Raji (cell line): ENCODE results near the gene SLC40A1.

Source experiments
- POLR2A ChIP-seq: IDR thresholded peaks from 2 replicates; pipeline ENCODE4 v1.6.1; 2011; ENCODE audit warnings: low read depth, low read length, control low read depth; ENCODE audit not compliant: insufficient read depth

The SLC40A1 gene, protein sequence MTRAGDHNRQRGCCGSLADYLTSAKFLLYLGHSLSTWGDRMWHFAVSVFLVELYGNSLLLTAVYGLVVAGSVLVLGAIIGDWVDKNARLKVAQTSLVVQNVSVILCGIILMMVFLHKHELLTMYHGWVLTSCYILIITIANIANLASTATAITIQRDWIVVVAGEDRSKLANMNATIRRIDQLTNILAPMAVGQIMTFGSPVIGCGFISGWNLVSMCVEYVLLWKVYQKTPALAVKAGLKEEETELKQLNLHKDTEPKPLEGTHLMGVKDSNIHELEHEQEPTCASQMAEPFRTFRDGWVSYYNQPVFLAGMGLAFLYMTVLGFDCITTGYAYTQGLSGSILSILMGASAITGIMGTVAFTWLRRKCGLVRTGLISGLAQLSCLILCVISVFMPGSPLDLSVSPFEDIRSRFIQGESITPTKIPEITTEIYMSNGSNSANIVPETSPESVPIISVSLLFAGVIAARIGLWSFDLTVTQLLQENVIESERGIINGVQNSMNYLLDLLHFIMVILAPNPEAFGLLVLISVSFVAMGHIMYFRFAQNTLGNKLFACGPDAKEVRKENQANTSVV

GRCh38 chr2:189580658-189581353 lies at the start of gene SLC40A1:
Gene SLC40A1, minus strand, starts transcription at chr2:189580786. Its CDS starts 326 bp downstream, at chr2:189580460.
- no peak for TF ChIP-seq POLR2A

DNA sequence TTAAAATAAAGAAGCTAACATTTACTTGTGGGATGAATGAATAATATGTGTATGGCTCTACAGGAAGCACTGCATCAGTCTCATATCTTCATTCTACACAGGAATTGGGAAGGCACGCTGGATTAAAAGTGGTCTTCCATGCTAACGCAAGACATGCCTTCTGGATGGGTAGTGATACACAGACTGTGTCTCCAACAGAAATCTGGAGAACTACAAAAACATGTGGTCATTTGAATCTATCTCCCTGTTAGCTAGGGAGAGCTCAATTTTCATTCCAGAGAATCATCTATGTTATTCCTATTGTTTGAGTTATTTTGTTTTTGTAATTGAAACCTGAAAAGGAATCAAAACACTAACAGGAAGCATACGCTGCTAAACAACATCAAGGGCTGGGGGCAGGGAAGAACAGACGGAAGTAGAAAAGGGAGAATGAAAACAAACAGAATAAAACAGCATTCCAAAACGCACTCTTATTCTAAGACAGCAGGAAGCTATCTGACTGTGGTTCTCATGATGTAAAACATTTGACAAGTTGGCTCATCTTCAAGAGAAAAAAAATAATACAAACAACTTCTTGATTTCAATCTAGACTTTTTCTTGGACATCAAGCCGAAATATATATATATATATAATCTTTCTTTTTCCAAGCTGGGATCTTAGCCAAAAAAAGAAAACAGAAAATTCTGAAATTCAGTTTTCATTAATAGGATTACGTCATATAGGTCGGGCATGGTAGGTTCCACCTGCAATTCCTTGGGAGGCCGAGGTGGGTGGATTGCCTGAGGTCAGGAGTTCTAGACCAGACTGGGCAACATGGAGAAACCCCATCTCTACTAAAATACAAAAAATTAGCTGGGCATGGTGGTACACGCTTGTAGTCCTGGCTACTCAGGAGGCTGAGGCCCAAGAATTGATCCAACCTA lies 49.2 kb upstream of the SLC40A1 start:
- no peak for TF ChIP-seq POLR2A

DNA sequence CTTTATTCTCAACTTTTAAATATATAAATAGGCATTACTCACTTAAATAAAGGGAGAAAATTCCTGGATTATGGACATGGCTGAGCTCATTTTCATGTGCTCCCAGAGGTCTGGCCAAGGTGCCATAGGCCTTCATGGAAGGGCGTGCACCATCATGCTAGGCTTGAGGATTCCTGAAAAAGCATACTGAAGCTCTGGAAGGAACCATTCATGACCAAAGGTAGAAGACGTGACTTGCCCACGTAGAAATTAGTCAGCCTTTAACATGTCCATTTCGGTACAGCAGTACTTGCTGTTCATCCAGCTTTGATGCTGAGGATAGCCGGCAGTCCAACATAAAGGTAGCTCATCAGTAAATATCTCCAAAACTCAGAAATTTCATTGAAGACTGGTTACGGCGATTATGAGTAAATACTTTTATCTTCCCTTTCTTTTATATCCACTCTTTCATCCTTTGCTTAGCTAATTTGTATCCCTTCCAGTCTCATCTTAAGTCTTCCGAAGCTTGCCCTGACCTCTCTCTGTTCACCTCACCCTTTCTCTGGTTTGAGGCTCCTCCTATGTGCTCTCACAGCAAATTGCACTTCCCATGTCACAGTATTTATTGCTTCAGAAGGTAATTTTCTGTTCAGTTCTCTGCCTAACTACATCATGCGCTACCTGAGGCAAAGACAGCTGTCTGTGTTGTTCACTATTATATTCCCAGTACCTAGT lies 48.4 kb upstream of the SLC40A1 start:
- no peak for TF ChIP-seq POLR2A

- no peak for TF ChIP-seq POLR2A
Observed at GRCh38 chr2:189627789-189628188, 47.2 kb upstream of the SLC40A1 start.

- TF ChIP-seq POLR2A = no peak
Observed at GRCh38 chr2:189625636-189626035, 45.0 kb upstream of the SLC40A1 start.

GRCh38 chr2:189624648-189625355 lies 44.2 kb upstream of the SLC40A1 start:
- no peak for TF ChIP-seq POLR2A

- TF ChIP-seq POLR2A = no peak
Observed at GRCh38 chr2:189623049-189623448, 42.5 kb upstream of the SLC40A1 start.

GRCh38 chr2:189621781-189622180 lies 41.2 kb upstream of the SLC40A1 start:
- TF ChIP-seq POLR2A = no peak

DNA sequence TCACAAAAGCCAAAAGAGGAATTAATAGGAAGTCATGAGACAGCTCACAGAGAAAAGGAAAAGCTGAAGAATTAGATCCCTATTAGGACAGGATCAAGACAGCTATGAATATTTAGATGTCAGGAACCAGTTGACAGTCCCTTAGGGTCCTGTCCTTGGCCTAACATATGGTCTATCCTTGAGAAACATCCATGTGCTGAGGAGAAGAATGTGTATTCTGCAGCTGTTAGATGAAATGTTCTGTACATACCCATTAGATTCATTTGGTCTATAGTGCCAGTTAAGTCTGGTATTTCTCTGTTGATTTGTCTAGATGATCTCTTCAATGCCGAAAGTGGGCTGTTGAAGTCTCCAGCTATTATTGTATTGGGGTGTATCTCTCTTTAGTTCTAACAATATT lies 37.6 kb upstream of the SLC40A1 start:
- TF ChIP-seq POLR2A = no peak

- TF ChIP-seq POLR2A = no peak
Observed at GRCh38 chr2:189614585-189614984, 34.0 kb upstream of the SLC40A1 start.

- no peak for TF ChIP-seq POLR2A
Observed at GRCh38 chr2:189613650-189614420, 33.2 kb upstream of the SLC40A1 start.

GRCh38 chr2:189613077-189613636 lies 32.6 kb upstream of the SLC40A1 start:
- no peak for TF ChIP-seq POLR2A

DNA sequence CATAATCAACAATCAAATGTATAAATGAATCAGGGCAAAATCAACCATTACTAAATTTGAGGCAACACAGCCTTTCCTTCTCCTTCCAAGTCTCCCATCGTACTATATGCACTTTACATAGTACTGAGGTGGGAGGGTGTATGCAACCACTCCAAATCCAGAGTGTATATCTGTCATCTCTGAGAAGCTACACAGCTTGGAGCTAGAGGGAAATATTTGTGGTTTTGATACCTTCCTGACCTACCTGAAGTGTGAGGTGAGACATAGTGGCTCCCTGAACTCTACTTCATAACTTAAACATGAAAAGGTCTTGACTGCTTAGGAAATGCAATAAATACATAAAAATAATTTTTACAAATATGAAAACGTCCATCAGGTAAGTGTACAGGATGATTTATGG lies 30.1 kb upstream of the SLC40A1 start:
- TF ChIP-seq POLR2A = no peak

DNA sequence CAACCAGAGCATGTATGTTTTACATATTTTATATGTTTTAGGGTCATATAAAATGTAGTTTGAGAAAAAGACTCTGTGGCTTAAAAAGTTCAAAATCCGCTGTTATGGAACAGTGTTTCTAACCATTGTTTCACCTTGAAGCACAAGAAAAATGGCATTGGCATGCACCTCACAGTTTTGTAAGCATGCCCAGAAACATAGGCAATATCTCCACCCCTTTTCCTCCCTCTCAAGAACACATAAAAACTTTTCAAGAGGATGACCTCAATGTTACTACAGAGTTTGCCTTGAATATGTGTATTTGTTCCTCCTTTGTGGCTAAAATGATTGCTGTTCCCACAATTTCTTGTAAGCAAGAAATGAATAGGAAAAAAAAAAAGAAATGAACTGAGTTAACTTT lies 29.3 kb upstream of the SLC40A1 start:
- no peak for TF ChIP-seq POLR2A
